Right atrium auricular region (tissue), 2 donors: ENCODE data around the gene MRI1. TPM values are rescaled to one million over a fixed set of nuclear protein-coding genes. Genes with fewer than 3 reads are reported as not detected.

ENCODE experiments used
- DNase-seq: peaks from one replicate; pipeline ENCODE4 v3.0.0-alpha.2; 2019; ENCODE audit warnings: low spot score
- H3K27ac ChIP-seq, 2 donors: fragments of 200-600 bp; sonication (generic); 1 replicate in 1 of 2; 2 replicates in 1 of 2; pipeline ENCODE4 v1.5.1; 2016 to 2019
- H3K27me3 ChIP-seq, 2 donors: fragments of 200-600 bp; sonication (generic); one replicate each; pipeline versions ENCODE4 v1.5.1 to v1.6.0; 2017 to 2019
- H3K36me3 ChIP-seq: fragments of 200-600 bp; sonication (generic); one replicate; pipeline ENCODE4 v1.5.1; 2016
- H3K4me1 ChIP-seq, 2 donors: fragments of 200-600 bp; sonication (generic); one replicate each; pipeline versions ENCODE4 v1.5.1 to v1.6.0; 2017 to 2019
- H3K4me3 ChIP-seq, 2 donors: fragments of 200-600 bp; sonication (generic); 1 replicate in 1 of 2; 2 replicates in 1 of 2; pipeline ENCODE4 v1.5.1; 2017 to 2019; ENCODE audit warnings: mild to moderate bottlenecking in 1 of 2, moderate library complexity in 1 of 2
- H3K9me3 ChIP-seq, 2 donors: fragments of 200-600 bp; sonication (generic); one replicate each; pipeline ENCODE4 v1.5.1; 2019
- CTCF ChIP-seq, 2 donors: fragments of 200-600 bp; sonication (generic); IDR thresholded peaks; one replicate each; pipeline ENCODE4 v1.5.1; 2019; ENCODE audit warnings: antibody characterized with exemption in 2 of 2
- total RNA-seq, 2 donors: library from RNA; depleted of rRNA; stranded (reverse); fragments of >200 nt; gene quantifications; one replicate each; pipeline ENCODE4 v1.1.0, GENCODE V29; 2016

Gene MRI1
- total RNA-seq, 2 donors from 2014 or later: 18.2 to 19.4 TPM

- peaks cover 20% of the 10 kb centered on the region for H3K36me3 ChIP-seq
- no peaks in the 10 kb centered on the region for H3K9me3 ChIP-seq
- peak; percentile 23 to 56 for TF ChIP-seq CTCF (IDR thresholded peaks at IDR 0.05)
- H3K27me3 ChIP-seq: no peaks in the 10 kb centered on the region
- H3K4me3 ChIP-seq: no peak overlapping the region
- no peaks in the 10 kb centered on the region for H3K4me1 ChIP-seq
- DNase-seq: no peak
- H3K27ac ChIP-seq: no peak overlapping the region
These were observed 40.7 kb downstream of the MRI1 start for GRCh38 chr19:13804830-13805683.

- H3K4me3 ChIP-seq: no peak overlapping the region
- TF ChIP-seq CTCF (IDR thresholded peaks at IDR 0.05): no peak
- no peak for DNase-seq
- H3K4me1 ChIP-seq: no peaks in the 10 kb centered on the region
- no peak overlapping the region for H3K27ac ChIP-seq
- no peaks in the 10 kb centered on the region for H3K27me3 ChIP-seq
- H3K36me3 ChIP-seq: peaks cover 25% of the 10 kb centered on the region
- no peaks in the 10 kb centered on the region for H3K9me3 ChIP-seq
These were observed 42.4 kb downstream of the MRI1 start for GRCh38 chr19:13806728-13807127.

GRCh38 chr19:13807421-13808021, 43.2 kb downstream of the MRI1 start:
- no peak for DNase-seq
- Histone ChIP-seq H3K27me3 (no peaks in the 10 kb centered on the region), H3K9me3 (no peaks in the 10 kb centered on the region), H3K4me1 (no peaks in the 10 kb centered on the region), H3K27ac (no peak overlapping the region), H3K4me3 (no peak overlapping the region), H3K36me3 (peaks cover 25% of the 10 kb centered on the region)
- no peak for TF ChIP-seq CTCF (IDR thresholded peaks at IDR 0.05)

- no peak overlapping the region for H3K27ac ChIP-seq
- no peaks in the 10 kb centered on the region for H3K9me3 ChIP-seq
- DNase-seq: no peak
- TF ChIP-seq CTCF (IDR thresholded peaks at IDR 0.05): no peak
- no peaks in the 10 kb centered on the region for H3K4me1 ChIP-seq
- H3K36me3 ChIP-seq: peaks cover 32% of the 10 kb centered on the region
- no peak overlapping the region for H3K4me3 ChIP-seq
- no peaks in the 10 kb centered on the region for H3K27me3 ChIP-seq
These were observed 44.5 kb downstream of the MRI1 start for GRCh38 chr19:13808856-13809255.

GRCh38 chr19:13812544-13812943, 48.2 kb downstream of the MRI1 start:
- no peak overlapping the region for H3K27ac ChIP-seq
- H3K4me1 ChIP-seq: peaks cover 0 to 4% of the 10 kb centered on the region in 2 donors
- DNase-seq: no peak
- H3K27me3 ChIP-seq: no peaks in the 10 kb centered on the region
- H3K9me3 ChIP-seq: no peaks in the 10 kb centered on the region
- no peak overlapping the region for H3K4me3 ChIP-seq
- no peak for TF ChIP-seq CTCF (IDR thresholded peaks at IDR 0.05)
- peaks cover 32% of the 10 kb centered on the region for H3K36me3 ChIP-seq
